Measurements from ENCODE around the gene GPLD1. TPM values are rescaled to one million over a fixed set of nuclear protein-coding genes. Genes with fewer than 3 reads are reported as not detected.

The GPLD1 gene
- total RNA-seq, 1 donor from 2014 or later: 8.4 TPM

DNA sequence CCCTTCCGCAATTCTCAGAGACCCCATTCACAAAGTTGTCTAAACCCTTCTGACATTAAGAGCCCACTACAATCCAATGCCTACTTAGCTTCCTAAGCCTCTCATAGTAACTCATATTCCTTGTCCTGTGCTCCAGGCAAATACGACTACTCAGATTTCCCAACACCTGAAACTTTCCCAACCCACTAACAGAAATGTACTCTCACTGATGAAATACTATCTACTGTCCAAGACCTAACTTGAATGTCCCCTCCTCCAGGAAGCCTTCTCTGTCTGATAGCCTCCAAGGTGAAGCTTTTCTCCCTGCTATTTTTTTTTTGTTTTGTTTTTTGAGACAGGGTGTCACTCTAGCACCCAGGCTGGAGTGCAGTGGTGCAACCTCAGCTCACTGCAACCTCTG is 30.4 kb downstream of the GPLD1 start:
- TF ChIP-seq, protein P1, sequence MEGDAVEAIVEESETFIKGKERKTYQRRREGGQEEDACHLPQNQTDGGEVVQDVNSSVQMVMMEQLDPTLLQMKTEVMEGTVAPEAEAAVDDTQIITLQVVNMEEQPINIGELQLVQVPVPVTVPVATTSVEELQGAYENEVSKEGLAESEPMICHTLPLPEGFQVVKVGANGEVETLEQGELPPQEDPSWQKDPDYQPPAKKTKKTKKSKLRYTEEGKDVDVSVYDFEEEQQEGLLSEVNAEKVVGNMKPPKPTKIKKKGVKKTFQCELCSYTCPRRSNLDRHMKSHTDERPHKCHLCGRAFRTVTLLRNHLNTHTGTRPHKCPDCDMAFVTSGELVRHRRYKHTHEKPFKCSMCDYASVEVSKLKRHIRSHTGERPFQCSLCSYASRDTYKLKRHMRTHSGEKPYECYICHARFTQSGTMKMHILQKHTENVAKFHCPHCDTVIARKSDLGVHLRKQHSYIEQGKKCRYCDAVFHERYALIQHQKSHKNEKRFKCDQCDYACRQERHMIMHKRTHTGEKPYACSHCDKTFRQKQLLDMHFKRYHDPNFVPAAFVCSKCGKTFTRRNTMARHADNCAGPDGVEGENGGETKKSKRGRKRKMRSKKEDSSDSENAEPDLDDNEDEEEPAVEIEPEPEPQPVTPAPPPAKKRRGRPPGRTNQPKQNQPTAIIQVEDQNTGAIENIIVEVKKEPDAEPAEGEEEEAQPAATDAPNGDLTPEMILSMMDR (IDR thresholded peaks at IDR 0.05): no peak
- Mint-ChIP-seq H3K27me3 (no peaks in the 10 kb centered on the region), H3K27ac (no peak overlapping the region), H3K4me1 (no peaks in the 10 kb centered on the region), H3K4me3 (no peak overlapping the region), H3K9me3 (no peaks in the 10 kb centered on the region), H3K36me3 (ENCODE audit: low read depth) (peaks cover 9% of the 10 kb centered on the region)
- DNase-seq (no peak), ATAC-seq (ENCODE audit: low read depth) (no peak)
- ChIA-PET POLR2A (no interaction called here), CTCF (no interaction called here)
- intact Hi-C loops (cut with micrococcal nuclease): no loop called here

GRCh38 chr6:24458134-24458533 is 31.2 kb downstream of the GPLD1 start:
- H3K27me3 Mint-ChIP-seq: no peaks in the 10 kb centered on the region
- CTCF ChIA-PET: no interaction called here
- no peaks in the 10 kb centered on the region for H3K9me3 Mint-ChIP-seq
- no peak for DNase-seq
- H3K4me3 Mint-ChIP-seq: no peak overlapping the region
- no peak overlapping the region for H3K27ac Mint-ChIP-seq
- intact Hi-C loops (cut with micrococcal nuclease): no loop called here
- no peaks in the 10 kb centered on the region for H3K4me1 Mint-ChIP-seq
- TF ChIP-seq, protein P1 (IDR thresholded peaks at IDR 0.05): no peak
- no peak for ATAC-seq (ENCODE audit: low read depth)
- peaks cover 12% of the 10 kb centered on the region for H3K36me3 Mint-ChIP-seq (ENCODE audit: low read depth)
- POLR2A ChIA-PET: no interaction called here

DNA sequence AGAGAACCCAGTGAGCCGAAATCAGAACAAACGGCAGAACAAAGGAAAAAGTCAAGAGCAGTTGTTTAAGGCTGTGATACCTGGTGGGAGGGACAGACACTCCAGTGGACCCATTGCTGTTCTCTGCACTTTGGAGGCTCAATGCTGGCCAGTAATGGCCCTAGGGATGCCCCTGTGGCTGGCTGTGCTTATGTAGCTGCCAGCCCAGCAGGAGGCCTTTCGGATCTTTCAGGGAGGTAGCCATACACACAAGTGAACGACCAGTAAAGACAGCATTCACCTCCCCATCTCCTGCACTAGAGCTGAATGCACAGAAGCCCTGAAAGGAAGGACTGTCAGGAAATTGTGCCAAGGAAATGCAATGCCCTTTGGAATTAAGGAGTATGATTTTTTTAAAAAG is 34.3 kb downstream of the GPLD1 start:
- no peaks in the 10 kb centered on the region for H3K4me1 Mint-ChIP-seq
- CTCF ChIA-PET: no interaction called here

DNA sequence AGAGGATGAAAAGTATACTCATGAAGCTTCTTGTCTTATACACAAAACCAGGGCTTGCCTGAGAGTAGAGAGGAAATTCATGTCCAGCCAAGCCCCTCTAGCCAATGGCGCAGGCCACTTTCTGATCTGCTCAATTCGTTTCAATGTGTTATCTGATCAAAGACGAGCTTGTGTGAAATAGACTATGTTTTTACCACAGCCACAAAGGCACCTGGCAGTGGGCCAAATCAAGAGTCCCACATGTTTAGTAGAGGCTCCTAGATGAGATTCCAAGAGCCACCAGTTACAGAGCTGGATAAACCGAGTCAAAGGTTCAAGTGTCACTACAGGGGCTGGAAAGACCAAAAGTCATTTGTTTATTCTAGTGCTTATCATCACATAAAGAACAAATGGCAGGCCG is 34.9 kb downstream of the GPLD1 start:
- DNase-seq (no peak), ATAC-seq (ENCODE audit: low read depth) (no peak)
- H3K4me3 Mint-ChIP-seq: no peak overlapping the region
- no peaks in the 10 kb centered on the region for H3K27me3 Mint-ChIP-seq
- CTCF ChIA-PET: no interaction called here
- no peaks in the 10 kb centered on the region for H3K4me1 Mint-ChIP-seq
- H3K36me3 Mint-ChIP-seq (ENCODE audit: low read depth): peaks cover 10% of the 10 kb centered on the region
- no peak overlapping the region for H3K27ac Mint-ChIP-seq
- POLR2A ChIA-PET: no interaction called here
- no peaks in the 10 kb centered on the region for H3K9me3 Mint-ChIP-seq
- TF ChIP-seq, protein P1 (IDR thresholded peaks at IDR 0.05): no peak
- intact Hi-C loops (cut with micrococcal nuclease): no loop called here

More for the DNA sequence above, 34.3 kb downstream of the GPLD1 start:
- DNase-seq: no peak
- POLR2A ChIA-PET: no interaction called here
- Mint-ChIP-seq H3K36me3 (ENCODE audit: low read depth) (peaks cover 12% of the 10 kb centered on the region), H3K4me3 (no peak overlapping the region), H3K27ac (no peak overlapping the region), H3K9me3 (no peaks in the 10 kb centered on the region), H3K27me3 (no peaks in the 10 kb centered on the region)
- intact Hi-C loops (cut with micrococcal nuclease): no loop called here
- no peak for ATAC-seq (ENCODE audit: low read depth)
- TF ChIP-seq, protein P1 (IDR thresholded peaks at IDR 0.05): no peak

GRCh38 chr6:24453921-24454320 is 35.5 kb downstream of the GPLD1 start:
- H3K27me3 Mint-ChIP-seq: no peaks in the 10 kb centered on the region
- POLR2A ChIA-PET: no interaction called here

More at GRCh38 chr6:24453921-24454320, 35.5 kb downstream of the GPLD1 start:
- DNase-seq (no peak), ATAC-seq (ENCODE audit: low read depth) (no peak)
- Mint-ChIP-seq H3K36me3 (ENCODE audit: low read depth) (peaks cover 7% of the 10 kb centered on the region), H3K4me3 (no peak overlapping the region), H3K4me1 (no peaks in the 10 kb centered on the region), H3K9me3 (no peaks in the 10 kb centered on the region), H3K27ac (no peak overlapping the region)
- TF ChIP-seq, protein P1 (IDR thresholded peaks at IDR 0.05): no peak
- CTCF ChIA-PET: no interaction called here
- intact Hi-C loops (cut with micrococcal nuclease): no loop called here
